Right kidney (tissue), 1 donor: ENCODE results near the gene NOS1.

Experiments used
- DNase-seq: peaks from one replicate; pipeline ENCODE4 v3.0.0-alpha.2; 2016

NOS1 gene

DNA sequence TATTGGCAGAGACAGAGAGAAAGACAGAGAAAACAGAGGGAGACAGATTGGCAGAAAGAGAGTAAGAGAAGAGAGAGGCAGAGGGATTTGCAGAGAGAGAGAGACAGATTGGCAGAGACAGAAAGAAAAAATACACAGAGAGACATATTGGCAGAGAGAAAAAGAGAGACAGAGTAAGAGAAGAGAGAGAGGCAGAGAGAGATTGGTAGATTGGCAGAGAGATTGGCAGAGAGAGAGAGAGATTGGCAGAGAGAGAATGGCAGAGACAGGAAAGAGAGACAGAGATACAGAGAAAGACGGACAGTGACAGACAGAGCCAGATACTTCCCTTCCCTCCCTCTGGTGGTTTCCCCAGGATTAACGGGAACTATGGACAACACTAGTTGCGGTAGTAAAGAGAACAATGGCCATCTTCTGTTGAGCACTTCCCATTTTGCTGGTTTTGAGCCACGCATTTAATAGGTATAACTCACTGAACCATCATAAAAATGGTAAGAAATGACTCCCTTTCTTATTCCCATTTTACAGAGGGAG, 2.6 kb upstream of the NOS1 start:
- DNase-seq = no peak

DNA sequence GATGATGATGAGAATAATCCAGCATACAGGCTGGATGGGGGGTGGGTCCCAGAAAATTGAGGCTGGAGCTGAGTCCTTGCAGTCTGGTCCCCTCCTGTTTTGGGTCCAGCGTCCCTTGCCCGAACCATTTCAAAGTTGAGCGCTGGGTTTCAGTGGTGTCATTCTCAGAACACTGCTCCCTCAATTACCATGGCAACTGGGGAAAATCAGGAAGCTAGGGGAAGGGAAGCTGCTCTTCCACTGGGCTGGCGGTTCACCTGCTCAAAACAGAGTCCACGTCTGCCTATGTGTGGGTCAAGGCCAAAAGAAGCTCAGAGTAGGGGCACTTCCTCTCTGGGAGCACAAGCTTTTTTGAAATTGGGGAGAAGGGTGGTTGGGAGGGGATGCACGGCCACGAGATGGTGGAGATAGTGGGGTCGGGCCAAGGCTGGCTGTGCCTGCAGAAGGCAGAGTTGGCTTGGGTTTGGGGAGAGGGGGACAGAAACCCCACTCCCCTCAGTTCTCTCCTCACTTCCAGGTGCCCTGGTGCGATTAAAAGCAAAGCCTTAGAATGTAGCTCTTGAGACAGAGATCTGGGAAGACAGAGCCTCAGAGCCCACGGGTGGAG, 1.7 kb upstream of the NOS1 start:
- no peak for DNase-seq

DNA sequence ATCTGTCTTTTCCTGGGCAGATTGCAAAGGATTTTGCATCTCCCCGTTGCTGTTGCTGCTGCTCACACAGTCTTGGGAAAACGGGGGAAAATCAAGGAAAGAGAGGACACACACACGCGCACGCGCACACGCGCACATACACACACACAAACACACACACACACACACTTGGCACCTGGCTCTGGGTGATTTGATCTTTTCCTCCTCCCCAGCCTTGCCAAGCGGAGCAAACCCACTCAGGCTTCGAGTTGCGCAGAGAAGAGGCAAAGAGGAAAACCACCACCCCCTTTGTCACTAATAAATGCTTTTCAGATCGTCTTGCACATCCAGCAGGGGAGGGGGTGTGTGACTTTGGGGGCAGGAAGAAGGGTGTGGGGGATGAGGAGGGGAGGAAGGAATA, 965 bp upstream of the NOS1 start:
- no peak for DNase-seq

DNA sequence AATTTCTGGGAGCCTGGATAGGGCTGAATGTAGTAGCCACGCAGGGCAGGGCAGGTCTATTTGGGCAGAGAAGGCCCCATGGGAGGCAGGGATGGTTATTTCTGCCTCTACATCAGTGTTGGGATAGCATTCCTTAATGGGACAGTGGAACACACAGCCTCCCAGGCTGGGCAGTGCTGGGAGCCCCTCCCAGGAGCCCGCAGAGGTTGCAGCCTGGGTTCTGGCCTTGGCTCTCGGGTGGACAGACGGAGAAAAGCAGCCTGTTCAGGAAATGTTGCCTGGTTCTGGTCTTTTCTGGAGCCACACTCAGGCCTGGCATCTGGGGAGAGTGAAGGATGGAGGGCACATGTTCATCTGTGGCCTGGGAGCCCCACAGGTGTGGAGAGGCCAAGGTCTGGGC, 479 bp upstream of the NOS1 start:
- no peak for DNase-seq

DNA sequence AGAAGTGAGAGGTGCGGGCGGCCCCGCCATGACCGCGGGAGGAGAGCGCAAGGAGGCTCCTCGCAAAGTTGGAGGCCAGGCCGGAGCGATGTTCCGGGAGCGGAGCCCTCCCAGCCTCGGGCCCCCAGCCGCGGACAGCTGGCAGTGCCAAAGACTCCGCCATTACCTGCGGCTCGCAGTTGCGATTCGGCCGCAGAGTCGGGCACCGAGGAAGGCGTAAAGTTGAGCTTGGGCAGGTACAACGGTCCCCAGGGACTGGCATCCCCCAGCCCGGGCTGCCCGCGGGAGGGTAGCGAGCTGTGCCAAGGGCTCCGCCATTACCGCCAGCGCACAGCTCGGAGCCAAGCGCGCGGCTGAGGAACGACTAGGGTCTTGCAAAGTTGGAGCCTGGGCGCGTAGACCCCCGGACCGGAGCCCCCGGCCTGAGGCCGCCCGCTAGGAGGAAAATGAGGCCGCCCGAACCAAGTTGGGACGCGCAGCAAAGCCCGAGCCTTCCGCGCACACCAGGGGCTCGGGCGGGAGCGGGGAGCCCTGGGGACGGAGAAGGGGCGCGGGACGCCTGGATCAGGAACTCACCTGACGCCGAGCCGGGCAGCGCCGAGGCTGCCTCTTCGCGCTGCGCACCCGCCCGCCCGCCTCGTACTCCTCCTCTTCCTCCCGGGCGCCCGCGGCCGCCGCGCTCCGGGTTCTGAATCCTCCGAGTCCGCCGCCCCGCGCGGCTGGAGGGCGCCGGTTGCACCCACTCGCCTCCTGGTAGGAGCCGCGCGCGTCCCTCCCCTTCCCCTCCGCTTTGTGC, 677 bp downstream of the NOS1 start:
- peak; percentile 49 for DNase-seq

DNA sequence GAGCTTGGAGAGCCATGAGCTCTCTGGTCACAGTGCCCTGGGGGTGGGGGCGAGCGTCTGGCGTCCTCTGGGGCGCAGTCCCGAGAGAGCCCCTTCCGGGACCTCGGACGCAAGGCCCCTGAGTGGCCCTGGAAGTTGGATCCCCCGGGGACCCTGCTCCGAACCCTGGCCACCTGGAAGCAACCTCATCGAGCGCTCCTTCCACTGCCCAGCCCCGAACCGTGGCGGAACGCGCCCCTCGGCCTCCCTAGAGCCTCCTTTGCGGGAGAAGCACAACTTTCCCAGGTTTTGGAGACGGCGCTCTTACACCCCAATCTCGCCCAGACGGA, 1.2 kb downstream of the NOS1 start:
- DNase-seq = no peak

DNA sequence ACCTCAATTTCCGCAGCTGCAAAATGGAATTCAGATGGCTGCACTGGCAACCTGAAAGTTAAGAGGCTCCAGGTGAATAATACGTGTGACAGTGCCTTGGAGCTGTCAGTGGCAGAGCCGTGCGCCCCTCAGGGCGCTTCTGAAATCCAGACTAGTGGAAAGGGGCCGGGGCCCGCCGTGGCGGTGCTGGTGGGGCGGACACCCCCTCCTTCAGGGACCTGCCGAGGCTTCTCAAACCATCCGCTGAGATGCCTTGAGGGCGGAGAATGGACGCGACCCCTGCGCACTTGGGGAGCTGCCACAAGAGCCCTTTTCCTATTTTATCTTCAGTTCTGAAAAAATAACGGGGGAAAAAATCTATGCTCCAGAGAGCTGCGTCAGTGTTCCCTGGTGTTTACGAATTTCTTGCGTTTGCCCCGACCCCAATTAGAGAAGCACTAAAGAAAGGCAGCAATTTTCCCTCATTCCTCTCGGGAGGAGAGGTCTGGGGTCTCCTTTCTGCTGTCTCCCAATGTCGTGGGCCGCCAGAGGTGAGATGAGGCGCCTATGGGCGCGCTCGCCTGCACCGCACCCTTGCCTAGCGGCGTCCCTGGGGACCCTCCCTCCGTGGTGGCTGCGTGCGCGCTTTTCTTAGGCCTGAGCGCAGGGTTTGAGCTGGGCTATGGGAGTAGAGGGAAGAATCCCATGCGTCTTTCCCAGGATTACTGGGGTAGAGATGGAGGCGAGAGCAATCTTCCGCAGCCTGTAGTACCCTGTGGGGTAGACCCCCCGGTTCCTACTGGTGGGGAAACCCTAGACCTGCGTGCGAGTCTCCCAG, 2.2 kb downstream of the NOS1 start:
- no peak for DNase-seq

DNA sequence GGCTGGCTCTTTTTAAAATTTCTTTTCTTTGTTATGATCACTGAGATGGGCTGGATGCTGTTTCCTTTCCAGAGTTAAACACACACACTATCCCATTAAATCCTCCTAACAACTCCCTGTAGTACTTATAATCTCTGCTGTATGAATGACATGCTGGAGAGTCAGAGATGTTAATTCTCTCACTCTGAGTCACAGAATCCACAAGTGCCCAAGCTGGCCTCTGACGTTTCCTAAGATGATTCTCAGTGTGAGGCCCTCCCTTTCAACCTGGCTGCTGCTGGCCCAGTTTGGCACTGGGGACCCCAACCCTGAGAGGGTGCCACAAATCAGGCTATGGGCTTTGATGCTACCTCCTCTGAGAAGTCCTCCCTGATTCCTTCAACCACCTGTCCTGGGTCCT, 5.4 kb downstream of the NOS1 start:
- DNase-seq = no peak

DNA sequence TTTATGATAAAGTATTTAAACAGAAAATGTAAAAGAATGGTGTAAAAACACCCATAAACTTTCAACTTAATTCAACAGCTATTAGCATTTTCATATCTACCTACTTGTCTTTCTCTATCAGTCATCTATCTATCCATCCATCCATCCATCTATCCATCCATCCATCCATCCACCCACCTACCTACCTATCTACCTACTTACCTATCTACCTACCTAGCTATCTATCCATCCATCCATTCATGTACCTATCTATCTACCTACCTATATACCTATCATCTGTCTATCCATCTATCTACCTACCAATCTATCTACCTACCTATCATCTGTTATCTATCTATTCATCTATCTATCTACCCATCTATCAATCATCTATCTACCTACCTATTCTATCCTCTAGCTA, 8.5 kb downstream of the NOS1 start:
- DNase-seq = no peak

DNA sequence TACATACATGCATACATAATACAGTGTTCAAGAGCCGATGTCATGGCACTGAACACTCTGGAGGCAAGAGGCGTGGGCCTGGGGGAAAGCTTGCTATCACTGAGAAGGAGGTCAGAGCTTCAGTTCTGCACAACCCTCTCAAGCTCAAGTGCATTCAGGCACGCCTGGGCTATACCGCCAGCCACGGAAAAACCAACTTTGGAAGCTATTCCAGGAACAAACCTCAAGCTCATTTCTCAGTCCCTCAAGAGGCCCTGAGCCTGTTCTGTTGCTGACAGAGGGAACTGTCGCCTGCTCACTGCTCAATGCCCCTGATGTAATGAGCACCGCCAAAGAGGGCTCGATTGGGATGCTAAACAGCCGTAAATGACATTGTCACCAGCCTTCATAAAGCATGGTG, 9.2 kb downstream of the NOS1 start:
- no peak for DNase-seq

DNA sequence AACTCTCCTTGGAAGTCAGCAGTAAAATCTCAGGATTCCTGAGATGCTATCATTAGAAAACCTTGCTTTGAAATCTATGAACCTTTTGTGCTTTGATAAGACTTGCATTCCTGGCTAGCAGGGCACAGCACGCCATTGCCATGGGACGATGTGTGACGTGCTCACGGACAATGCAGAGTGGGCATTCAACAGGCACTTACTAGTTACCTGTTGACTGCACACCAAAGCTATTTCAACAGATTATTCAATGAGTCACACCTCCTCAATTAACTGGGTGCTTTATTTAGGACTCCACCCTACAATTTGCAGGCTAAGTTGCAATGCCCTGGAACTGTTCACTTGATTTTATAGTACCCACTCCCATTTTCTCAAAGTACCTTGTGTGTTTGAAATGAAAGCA, 11.3 kb downstream of the NOS1 start:
- no peak for DNase-seq

DNA sequence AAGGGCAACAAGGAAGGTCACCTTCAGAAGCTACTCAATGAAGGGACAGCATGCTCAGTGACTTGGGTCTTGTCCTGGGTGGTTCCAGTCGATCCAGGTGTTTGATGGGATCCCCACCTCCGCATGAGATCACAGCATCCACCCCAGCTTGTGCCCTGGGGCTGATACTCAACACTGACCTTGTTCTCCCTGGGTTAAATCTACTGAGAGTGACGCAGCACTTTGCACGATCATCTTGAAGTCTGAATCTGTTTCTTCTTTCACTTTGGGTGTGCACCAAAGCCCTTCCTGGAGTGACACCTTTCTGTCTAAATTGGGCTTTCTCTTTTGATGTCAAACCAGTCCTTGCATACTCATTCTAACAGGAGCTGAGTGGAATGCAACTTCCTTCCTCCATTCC, 13.8 kb downstream of the NOS1 start:
- DNase-seq = no peak

DNA sequence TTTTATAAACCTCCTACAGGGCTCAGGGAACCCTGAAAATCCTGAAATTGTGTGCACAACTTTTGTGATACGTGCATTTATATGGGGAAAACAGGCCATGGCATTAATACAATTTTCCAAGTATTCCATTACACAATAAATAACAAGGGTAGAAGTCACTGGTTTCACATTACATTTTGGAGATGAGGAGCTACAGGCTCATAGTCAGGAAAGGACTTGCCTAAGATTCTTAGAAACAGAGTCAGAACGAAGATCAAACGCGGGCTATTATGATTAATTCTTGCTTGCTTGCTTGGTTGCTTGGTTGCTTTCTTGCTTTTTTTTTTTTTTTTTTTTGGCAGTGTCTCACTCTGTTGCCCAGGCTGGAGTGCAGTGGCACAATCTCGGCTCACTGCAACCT, 16.7 kb downstream of the NOS1 start:
- no peak for DNase-seq

DNA sequence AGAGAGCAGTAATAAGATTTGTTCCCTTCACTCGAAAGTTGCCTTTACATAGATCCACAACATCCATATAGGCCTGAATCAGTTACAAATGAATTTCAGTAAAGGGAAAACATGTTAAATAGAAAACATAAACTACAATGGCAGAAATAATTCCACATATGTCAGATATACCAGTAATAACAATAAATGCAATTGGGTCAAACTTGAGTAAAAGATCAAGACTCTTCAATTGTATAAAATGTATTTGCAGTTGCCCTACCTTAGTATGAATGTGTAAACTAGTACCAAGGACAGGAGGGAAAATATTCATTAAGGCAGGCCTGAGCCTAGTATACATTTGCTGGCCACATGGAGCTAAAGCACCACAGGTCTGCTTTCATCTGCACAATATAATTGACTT, 17.6 kb downstream of the NOS1 start:
- DNase-seq = no peak

DNA sequence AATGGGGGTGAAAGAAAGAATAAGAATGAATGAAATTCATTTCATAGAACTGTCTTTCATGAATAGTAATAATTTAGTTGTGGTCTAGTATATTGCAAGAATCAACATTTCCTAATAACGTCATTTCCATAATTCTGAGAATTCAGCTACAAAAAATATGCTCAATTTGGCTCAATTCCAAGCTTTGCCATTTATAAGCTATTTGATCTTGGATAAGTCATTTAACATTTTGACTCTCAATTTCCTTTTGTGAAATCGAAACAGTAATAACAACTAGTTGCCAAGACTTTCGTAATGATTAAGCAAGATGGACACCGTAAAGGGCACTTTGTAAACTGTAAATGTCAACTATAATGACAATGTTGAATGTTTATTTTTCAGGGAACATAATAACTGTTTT, 18.1 kb downstream of the NOS1 start:
- no peak for DNase-seq

DNA sequence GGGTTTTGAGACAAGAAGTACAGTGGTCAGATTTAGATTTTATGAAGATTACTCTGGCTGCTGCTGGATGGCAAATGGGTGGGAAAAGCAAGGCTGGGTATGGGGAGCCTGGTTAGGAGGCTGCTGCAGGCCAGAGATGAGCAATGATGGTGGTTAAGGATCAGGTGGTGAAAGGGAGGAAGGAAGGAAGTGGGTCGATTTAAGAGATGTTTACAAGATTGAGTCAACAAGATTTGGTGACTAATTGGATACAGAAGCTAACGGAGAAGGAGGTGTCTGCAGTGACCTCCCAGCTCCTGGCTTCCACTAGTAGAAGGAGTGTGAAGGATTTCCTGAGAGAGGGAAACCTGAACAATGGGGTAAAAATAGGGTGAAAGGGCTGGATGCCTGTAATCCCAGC, 18.7 kb downstream of the NOS1 start:
- no peak for DNase-seq

DNA sequence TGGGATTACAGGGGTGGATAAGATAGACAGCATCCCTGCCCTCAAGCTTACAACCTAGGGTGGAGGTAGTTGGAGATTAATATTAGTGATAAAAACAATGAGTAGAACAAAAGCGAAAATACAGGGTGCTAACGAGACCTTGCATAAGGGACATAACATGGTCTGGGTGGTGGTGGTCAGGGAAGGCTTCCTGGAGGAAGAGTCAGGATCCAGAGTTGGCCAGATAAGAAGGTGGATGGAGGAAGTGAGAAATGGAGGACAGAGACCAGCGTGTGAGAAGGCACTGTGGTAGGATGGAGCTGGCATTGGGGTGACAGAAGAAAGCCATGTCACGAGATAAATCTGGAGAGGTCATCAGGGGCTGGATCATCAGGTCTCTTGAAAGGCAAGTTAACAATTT, 19.2 kb downstream of the NOS1 start:
- no peak for DNase-seq

DNA sequence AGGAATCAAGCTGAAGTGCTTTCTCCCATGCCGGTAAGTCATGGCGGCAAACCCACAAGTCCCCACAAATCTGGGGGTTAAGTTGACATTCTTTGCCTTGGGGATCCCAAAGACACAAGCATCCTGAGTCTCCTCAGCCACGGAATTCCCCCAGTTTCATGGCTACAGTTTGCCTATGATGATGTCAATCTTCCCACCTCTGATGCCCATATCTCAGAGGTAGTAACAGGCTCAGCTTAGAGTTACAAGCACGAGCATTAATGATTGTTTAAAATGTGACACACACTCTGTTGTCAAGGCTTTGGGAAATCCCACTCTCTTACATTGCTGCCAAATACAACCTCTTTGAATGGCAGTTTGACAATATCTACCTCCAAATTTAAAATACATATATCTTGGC, 22.3 kb downstream of the NOS1 start:
- no peak for DNase-seq

DNA sequence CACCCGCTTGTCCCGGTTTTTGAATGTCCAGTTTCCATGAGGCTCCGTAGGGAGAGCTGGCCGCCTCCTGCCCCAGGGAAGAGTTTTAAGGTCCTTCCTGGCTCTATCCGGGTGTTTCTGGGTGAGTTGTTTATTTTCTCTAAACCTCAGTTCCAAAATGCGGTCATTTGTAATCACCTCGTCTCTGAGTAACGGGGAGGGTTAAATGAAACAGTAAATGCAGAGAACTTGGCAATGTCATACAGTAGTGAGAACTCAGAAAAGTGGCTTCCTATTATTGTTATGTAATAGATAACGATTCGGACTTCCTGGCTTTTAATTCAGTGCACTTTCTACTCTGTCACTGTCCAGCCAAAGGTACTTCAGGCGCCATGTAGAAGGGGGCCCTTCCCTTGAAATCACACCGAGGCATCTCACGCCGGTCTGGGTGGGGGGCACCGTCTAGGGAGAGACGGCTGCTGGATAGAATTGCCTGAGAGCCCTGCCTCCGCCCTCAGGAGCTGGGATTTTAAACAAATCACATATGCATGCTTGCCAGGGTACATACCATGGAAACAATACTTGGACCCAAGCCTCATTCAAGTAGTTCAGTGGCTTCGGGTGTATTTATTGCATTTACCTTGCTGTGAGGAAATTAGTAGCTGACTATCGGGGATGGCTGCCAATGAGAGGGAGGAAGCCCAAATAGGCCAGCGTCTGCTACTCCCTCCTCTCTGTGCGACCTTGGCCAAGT, 26.4 kb downstream of the NOS1 start:
- no peak for DNase-seq

DNA sequence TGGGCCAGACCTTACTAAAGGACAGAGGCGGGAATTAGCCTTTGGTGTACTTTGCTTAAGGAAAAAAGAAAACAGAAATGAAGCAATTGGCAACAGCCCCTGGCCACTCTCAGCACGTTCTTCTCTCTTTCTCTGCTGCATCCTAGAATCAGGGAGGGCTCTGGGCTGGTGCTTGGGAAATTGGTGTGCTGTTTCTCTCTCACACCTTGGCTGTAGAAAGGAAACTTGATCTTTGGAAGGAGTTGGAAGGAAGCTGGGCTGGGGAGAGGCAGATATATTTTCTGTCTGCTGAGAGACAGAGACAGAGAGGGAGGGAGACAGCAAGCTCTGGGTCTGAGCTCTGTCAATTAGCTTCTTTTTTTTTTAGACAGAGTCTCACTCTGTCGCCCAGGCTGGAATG, 27.4 kb downstream of the NOS1 start:
- DNase-seq = peak; percentile 18

DNA sequence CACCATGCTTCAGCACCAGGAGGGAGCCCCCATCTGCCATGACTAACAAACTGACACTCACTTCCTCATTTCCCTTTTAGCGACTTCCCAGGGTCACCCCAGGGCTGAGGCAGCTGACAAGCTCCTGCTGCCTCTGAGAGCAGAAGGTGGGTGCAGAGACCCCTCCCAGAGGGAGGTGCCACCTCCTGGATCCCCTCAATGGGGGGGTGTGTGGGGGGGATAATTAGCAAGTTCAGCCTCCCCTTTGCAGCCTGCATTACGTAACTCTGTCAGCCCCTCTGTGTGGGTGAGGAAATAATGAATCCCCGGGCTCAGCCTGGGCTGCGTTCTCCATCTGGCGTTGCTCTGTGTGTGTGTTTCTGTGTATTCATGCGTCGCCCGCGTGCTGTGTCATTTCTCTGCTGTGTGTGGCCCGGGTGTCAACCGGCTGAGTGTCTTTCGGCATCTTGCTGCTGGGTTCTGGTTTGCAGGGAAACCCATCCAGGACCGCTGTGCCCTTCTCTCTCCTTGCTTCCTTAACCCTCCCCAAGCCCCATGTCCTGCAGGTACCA, 28.0 kb downstream of the NOS1 start:
- peak; percentile 6 for DNase-seq

DNA sequence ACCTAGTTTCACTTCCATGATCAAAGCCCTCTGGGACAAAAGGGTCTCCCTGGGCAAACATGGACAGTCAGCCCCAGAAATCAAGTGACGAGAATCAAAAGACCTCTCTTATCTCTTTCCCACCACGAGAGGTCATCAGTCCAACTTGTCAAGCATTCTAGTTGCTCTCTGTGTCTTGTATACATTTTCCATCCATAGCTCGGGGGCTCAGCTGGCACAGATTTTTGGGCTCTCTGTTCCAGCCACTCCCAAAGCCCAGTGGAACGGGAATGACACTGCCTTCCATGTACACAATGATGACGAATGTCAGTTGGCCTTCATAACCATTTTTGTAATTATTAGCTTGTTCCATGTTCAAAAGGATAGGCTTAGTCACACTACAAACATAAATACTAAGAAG, 29.7 kb downstream of the NOS1 start:
- no peak for DNase-seq
